ENCODE data around the gene SLC25A22. TPM values are rescaled to one million over a fixed set of nuclear protein-coding genes. Genes with fewer than 3 reads are reported as not detected.

The SLC25A22 gene
- polyA plus RNA-seq, 1 of the 3 experiments (the other 2 are of a cell fraction) = 50.9 TPM

DNA sequence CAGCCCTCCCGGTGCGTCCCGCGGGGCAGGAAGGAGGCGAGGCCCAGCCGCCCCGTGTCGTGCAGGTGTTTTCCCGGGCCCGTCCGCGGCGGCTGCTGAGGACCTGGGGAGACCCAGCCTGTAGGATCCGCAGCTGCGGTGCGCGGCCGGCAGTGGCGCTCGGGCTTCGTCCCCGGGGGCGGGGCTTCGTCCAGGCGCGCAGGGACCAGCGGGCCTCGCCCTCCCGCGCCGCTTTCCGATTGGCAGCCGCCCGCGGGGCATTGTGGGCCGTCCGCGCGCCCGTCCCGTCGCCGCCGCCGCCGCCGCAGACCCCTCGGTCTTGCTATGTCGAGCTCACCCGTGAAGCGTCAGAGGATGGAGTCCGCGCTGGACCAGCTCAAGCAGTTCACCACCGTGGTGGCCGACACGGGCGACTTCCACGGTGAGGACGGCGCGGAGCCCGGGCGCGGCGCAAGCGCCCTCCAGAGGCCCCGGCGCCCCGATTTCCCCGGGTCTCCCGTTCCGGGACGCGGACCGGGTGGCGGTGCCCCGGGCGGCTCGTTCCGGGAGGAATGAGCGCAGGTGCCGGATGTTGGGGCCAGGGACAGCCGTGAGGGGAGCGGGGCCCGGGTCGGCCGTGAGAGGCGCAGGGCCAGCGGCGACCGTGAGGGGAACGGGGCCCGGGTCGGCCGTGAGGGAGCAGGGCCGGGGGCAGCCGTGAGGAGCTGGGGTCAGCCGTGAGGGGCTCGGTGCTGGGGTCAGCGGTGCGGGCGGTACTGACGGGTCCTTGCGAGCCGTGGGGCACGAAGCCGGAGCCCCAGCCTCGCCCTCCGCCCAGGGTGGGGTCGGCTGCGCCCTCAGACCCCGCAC lies 50.7 kb downstream of the SLC25A22 start, which contains the start of gene TALDO1 (continued):
- TF ChIP-seq EZH2phosphoT487 (IDR thresholded peaks at IDR 0.05; ENCODE audit: borderline replicate concordance, low read depth) (no peak), YY1 (IDR thresholded peaks at IDR 0.05; ENCODE audit: low read depth) (no peak), RFX5 (IDR thresholded peaks at IDR 0.05; ENCODE audit: low read length) (no peak), JUND (IDR thresholded peaks at IDR 0.05) (no peak), MEF2A (IDR thresholded peaks at IDR 0.05; ENCODE audit: borderline replicate concordance, low read depth) (no peak), TEAD4 (IDR thresholded peaks at IDR 0.05; ENCODE audit: borderline replicate concordance, insufficient read depth) (no peak), SIN3A (IDR thresholded peaks at IDR 0.05; ENCODE audit: borderline replicate concordance, low read depth, low read length) (0 out of 2 replicates have a peak, but pooled peaks have one; percentile 7), FOSL2 (IDR thresholded peaks at IDR 0.05; ENCODE audit: borderline replicate concordance, low read depth) (no peak), NFIC (IDR thresholded peaks at IDR 0.05; ENCODE audit: borderline replicate concordance) (no peak), EP300 (IDR thresholded peaks at IDR 0.05; ENCODE audit: borderline replicate concordance in 1 of 2, low read depth in 1 of 2, low read length in 1 of 2) (no peak), RCOR1 (IDR thresholded peaks at IDR 0.05; ENCODE audit: low read length) (no peak), NRF1 (IDR thresholded peaks at IDR 0.05; ENCODE audit: low read depth, low read length) (peak; percentile 50)
- TF ChIP-seq, protein P1, sequence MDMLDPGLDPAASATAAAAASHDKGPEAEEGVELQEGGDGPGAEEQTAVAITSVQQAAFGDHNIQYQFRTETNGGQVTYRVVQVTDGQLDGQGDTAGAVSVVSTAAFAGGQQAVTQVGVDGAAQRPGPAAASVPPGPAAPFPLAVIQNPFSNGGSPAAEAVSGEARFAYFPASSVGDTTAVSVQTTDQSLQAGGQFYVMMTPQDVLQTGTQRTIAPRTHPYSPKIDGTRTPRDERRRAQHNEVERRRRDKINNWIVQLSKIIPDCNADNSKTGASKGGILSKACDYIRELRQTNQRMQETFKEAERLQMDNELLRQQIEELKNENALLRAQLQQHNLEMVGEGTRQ (IDR thresholded peaks at IDR 0.05; ENCODE audit: borderline replicate concordance, low read depth, low read length) = no peak
- TF ChIP-seq, protein P2, sequence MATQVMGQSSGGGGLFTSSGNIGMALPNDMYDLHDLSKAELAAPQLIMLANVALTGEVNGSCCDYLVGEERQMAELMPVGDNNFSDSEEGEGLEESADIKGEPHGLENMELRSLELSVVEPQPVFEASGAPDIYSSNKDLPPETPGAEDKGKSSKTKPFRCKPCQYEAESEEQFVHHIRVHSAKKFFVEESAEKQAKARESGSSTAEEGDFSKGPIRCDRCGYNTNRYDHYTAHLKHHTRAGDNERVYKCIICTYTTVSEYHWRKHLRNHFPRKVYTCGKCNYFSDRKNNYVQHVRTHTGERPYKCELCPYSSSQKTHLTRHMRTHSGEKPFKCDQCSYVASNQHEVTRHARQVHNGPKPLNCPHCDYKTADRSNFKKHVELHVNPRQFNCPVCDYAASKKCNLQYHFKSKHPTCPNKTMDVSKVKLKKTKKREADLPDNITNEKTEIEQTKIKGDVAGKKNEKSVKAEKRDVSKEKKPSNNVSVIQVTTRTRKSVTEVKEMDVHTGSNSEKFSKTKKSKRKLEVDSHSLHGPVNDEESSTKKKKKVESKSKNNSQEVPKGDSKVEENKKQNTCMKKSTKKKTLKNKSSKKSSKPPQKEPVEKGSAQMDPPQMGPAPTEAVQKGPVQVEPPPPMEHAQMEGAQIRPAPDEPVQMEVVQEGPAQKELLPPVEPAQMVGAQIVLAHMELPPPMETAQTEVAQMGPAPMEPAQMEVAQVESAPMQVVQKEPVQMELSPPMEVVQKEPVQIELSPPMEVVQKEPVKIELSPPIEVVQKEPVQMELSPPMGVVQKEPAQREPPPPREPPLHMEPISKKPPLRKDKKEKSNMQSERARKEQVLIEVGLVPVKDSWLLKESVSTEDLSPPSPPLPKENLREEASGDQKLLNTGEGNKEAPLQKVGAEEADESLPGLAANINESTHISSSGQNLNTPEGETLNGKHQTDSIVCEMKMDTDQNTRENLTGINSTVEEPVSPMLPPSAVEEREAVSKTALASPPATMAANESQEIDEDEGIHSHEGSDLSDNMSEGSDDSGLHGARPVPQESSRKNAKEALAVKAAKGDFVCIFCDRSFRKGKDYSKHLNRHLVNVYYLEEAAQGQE (IDR thresholded peaks at IDR 0.05; ENCODE audit: low read depth, low read length) = 0 out of 2 replicates have a peak, but pooled peaks have one; percentile 3
